KOPT-K1 (cell line): ENCODE data around the gene ELL.

ENCODE experiments used
- H3K27ac ChIP-seq: fragments of 200-600 bp; sonication (generic); 2 replicates; pipeline ENCODE4 v1.5.1; 2016; ENCODE audit warnings: antibody characterized with exemption, mild to moderate bottlenecking, low read depth, low read length; ENCODE audit not compliant: poor library complexity, severe bottlenecking
- H3K36me3 ChIP-seq: fragments of 200-600 bp; sonication (generic); 2 replicates; pipeline ENCODE4 v1.5.1; 2017; ENCODE audit warnings: antibody characterized with exemption, mild to moderate bottlenecking, low read length, moderate library complexity; ENCODE audit not compliant: insufficient read depth
- H3K9me3 ChIP-seq: fragments of 200-600 bp; sonication (generic); 2 replicates; pipeline ENCODE4 v1.5.1; 2017; ENCODE audit warnings: antibody characterized with exemption, low read length, mild to moderate bottlenecking; ENCODE audit not compliant: insufficient read depth, poor library complexity, severe bottlenecking

Gene ELL

GRCh38 chr19:18503971-18504885 is 17.6 kb downstream of the ELL start:
- H3K9me3 ChIP-seq = no peaks in the 10 kb centered on the region
- no peak overlapping the region for H3K27ac ChIP-seq
- H3K36me3 ChIP-seq = no peaks in the 10 kb centered on the region

- Histone ChIP-seq H3K27ac (no peak overlapping the region), H3K9me3 (no peaks in the 10 kb centered on the region), H3K36me3 (no peaks in the 10 kb centered on the region)
Measured at GRCh38 chr19:18503337-18503970, 18.4 kb downstream of the ELL start.

- Histone ChIP-seq H3K36me3 (no peaks in the 10 kb centered on the region), H3K27ac (no peak overlapping the region), H3K9me3 (no peaks in the 10 kb centered on the region)
Measured at GRCh38 chr19:18502638-18503294, 19.1 kb downstream of the ELL start.

DNA sequence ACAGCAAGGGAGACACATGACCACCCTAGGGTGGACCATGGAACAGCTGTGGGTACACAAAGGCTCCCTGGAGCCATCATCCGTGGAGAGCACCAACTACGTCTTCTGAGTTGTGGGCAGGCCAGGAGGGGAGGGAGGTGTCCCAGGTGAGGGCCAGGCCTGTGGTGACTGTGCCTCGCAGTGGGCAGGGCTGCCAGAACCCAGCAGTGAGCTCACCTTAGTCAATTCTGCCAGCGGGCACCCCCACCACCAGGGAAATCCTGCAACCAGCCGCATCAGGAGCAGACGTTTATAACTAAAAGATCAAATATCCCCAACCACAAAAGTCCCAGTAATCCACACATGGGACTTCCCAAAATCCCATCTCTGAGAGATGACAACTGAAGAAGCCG is 19.6 kb downstream of the ELL start:
- Histone ChIP-seq H3K36me3 (no peaks in the 10 kb centered on the region), H3K27ac (no peak overlapping the region), H3K9me3 (no peaks in the 10 kb centered on the region)

GRCh38 chr19:18501832-18502231 is 20.0 kb downstream of the ELL start:
- Histone ChIP-seq H3K27ac (no peak overlapping the region), H3K36me3 (no peaks in the 10 kb centered on the region)

DNA sequence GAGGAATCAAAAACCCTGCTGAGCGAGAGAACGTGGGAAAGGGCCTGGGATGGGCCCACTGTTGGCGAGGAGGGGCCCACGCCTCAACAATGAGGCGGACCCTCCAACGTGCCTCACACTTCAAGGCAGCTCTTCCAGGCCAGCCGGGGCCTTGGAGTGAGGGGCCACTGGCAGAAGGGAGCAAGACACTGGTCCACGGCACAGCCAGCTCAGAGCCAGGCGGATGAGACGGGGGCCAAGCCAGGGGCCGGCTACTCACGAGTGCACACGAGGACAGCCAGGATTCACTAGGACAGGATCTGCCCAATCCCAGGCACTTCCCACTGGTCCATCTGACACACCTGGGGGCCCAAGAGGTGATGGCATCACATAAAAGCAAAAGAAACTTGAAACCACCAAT is 20.5 kb downstream of the ELL start:
- no peaks in the 10 kb centered on the region for H3K36me3 ChIP-seq
- H3K27ac ChIP-seq = no peak overlapping the region
- H3K9me3 ChIP-seq = no peaks in the 10 kb centered on the region

More at GRCh38 chr19:18501832-18502231, 20.0 kb downstream of the ELL start:
- H3K9me3 ChIP-seq = no peaks in the 10 kb centered on the region

- Histone ChIP-seq H3K36me3 (no peaks in the 10 kb centered on the region), H3K9me3 (no peaks in the 10 kb centered on the region), H3K27ac (no peak overlapping the region)
Measured at GRCh38 chr19:18500799-18501198, 21.1 kb downstream of the ELL start.

GRCh38 chr19:18500376-18500775 is 21.5 kb downstream of the ELL start:
- Histone ChIP-seq H3K36me3 (no peaks in the 10 kb centered on the region), H3K9me3 (no peaks in the 10 kb centered on the region), H3K27ac (no peak overlapping the region)

DNA sequence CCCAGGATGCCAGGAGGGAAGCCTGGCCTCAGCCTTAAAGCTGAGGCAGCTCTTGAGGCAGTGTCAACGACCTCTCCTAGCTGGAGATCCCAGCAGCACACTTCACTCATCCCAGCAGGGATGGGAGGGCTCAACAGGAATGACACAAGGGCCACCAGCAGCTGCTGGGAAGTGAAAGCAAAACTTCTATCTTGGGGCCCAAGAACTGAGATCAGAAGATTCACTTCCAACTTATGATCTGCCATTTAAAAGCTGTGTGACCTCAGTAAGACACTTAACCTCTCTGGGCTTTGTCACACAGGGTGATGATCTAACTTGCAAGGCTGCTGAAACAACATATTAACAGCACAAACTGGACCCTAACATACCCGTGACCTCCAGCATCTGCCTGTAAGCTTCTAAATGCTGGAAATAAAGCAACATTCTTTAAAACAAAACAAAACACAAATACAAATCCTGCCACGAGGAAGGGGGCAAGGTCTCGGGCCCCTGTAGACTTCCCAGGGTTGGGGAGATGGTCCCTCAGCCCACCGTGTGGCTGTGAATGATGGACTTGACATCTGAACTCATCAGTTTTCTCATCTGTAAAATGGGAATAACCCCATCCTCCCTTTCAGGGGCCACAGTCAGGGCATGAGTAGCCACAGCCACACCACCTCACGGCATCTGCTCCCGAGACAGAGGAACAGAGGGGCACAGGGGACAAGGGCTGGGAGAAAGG is 22.7 kb downstream of the ELL start:
- Histone ChIP-seq H3K27ac (no peak overlapping the region), H3K36me3 (no peaks in the 10 kb centered on the region), H3K9me3 (no peaks in the 10 kb centered on the region)

DNA sequence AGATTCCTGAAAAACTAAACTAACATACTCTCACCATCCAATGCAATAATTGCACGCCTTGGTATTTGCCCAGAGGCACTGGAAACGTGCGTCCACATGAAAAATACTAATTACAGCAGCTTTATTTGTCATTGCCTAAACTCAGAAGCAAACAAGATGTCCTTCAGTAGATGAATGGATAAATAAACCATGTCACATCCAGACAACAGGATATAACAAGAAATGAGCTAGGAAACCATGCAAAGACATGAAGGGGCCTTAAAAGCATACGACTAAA is 25.0 kb downstream of the ELL start:
- Histone ChIP-seq H3K27ac (no peak overlapping the region), H3K36me3 (no peaks in the 10 kb centered on the region), H3K9me3 (no peaks in the 10 kb centered on the region)

DNA sequence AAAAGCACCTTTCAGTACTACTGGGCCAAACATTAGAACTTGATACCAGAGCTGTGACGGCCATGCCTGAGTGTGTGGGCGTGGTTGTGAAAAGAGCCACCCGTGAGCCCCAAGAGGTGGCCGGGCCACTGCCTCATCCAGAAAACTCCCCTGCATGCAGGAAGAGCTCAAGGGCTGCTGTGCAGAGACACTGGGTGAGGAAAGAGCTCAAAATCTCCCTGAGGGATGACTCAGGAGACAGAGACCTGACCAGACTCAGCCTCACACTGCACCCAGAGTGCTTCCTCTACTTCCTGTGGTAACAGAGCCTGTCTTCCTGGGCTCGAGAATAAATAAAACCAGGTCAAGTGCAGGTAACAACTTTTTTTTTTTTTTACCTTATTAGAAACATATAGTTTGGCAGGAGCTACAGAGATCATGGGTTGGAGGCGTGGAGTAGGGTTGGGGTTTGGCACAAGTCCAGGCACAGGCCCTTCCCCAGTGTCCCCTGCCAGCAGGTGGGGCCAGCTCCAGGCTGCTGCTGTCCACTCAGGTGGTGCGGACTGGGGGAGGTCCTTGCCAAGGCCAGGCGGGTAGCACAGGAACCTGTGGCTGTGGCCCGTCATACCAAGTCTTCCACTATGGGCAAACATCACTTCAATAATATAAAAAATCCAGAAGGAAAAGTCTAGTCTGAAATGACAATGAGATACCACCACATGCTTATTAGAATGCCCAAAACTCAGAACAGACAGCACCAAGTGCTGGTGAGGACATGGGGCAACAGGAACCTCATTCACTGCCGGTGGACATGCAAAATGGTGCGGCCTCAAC is 25.5 kb downstream of the ELL start:
- Histone ChIP-seq H3K27ac (peak overlapping the region; percentile 56), H3K9me3 (no peaks in the 10 kb centered on the region), H3K36me3 (no peaks in the 10 kb centered on the region)

DNA sequence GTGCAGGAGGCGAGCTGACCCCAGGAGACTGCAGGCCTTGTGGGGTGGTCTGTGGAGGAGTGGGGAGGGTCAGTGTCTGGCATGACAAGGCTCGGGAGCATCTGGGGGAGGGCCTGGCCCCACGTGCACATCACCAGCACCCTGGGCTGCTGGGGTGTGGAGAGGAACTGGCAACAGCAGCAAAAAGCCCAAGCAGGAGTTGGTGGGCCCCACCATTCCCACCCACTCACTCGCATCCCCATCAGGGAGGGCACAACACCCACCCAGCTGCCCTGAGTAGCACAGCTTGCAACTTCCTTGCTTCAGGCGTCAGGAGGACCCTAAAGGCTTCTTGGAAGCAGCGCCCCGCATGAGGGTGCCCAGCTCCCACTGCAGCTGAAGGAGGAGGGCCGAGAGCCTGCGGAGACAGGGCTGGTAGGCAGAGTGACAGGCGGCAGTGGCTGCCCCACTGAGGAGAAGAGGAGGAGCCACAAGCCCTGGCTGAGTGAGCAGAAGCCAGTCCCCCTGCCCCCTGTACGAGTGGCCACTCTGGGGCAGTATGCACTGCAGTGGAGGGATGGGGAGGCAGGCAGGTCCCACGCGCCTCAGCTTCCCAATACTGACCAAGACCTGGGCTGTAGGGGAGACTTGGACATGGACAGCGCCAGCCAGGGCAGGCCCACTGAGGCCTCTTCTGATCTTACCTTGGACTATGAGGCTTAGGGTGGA is 26.5 kb downstream of the ELL start:
- Histone ChIP-seq H3K9me3 (no peaks in the 10 kb centered on the region), H3K36me3 (no peaks in the 10 kb centered on the region), H3K27ac (peak overlapping the region; percentile 56)

- Histone ChIP-seq H3K9me3 (no peaks in the 10 kb centered on the region), H3K36me3 (no peaks in the 10 kb centered on the region), H3K27ac (peak overlapping the region; percentile 56)
Measured at GRCh38 chr19:18494267-18494607, 27.6 kb downstream of the ELL start.
